ENCODE data around the gene USP47.

Gene USP47

DNA sequence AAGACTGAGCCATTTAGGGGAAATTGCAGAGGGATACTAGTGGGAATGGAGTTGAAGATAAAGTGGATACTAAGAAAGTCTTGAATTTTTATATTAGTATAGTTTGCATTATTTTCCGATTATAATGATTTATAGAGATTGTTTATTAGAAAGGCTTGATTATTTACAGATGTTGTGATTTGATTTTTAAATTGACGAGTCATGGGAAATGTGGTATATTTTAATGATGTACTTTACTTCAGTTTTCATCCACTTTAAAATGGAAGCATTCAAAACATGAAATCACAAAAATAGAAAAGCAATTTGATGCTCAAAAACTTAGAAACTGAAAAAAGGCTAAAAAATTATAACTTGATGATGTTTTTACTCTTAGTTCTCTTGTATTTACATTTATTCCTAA lies 21.2 kb downstream of the USP47 start:
- no peak for DNase-seq (ENCODE audit: extremely low read depth in 1 of 2, low read depth in 1 of 2)

DNA sequence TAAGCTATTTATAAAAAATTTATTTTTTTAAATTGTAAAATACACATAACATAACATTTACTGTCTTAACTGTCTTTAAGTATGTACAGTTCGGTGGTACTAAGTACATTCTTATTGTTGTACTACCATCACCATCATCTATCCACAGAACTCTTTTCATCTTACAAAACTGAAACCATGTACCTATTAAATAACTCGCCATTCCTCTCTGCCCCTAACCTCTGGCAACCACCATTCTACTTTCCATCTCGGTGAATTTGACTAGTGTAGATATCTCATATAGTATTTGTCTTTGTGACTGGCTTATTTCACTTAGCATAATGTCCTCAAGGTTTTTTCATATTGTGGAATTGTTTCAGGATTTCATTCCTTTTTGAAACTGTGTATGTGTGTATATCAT lies 22.6 kb downstream of the USP47 start:
- DNase-seq (ENCODE audit: extremely low read depth in 1 of 2, low read depth in 1 of 2), result no peak

DNA sequence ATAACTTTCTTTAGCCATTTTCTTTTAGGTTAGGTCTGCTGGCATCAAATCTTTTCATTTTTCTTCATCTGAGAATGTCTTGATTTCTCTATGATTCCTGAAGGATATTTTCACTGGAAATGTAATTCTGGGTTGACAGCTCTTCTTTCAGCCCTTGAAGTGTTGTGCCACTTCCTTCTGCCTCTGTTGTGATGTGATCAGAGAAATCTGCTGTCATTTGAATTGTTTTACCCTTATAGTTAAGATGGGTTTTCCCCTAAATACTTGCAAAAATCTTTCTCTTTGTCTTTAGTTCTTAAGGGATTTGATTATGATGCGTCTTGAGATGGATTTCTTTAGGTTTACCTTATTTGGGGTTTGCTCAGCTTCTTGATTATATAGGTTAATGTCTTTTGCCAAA lies 23.0 kb downstream of the USP47 start:
- no peak for DNase-seq (ENCODE audit: extremely low read depth in 1 of 2, low read depth in 1 of 2)

DNA sequence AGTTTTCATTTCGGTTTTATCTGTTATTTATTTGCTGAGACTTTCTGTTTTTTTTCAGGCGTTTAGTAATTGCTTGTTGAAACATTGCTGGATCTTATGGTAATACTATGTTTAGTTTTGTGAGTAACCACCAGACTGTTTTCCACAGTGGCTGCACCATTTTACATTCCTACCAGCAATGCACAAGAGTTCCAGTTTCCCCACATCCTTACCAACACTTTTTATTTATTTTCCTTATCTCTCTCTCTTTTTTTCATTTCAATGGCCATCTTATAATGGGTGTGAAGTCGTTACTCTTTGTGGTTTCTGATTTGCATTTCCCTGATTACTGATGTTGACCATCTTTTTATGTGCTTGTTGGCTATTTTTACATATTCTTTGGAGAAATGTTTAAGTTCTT lies 23.7 kb downstream of the USP47 start:
- no peak for DNase-seq (ENCODE audit: extremely low read depth in 1 of 2, low read depth in 1 of 2)

DNA sequence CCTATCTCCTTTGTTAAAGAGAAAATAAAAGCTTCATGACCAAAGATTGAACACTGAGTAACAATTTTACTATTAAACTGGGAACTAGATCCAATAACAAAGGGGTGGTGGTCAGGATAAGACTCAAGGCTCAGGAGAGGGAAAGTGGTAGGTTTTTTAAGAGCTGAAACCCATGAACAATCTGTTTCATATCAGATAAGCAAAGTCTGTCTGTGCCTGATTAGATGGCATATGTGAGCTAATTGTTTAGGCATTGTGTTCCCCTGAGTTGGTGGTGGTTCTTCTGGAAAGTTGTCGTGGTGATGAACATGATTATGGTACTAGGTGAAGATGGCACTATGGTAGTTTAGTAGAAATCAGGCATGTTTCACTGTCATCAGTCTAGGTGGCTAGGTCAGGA lies 24.4 kb downstream of the USP47 start:
- no peak for DNase-seq (ENCODE audit: extremely low read depth in 1 of 2, low read depth in 1 of 2)

DNA sequence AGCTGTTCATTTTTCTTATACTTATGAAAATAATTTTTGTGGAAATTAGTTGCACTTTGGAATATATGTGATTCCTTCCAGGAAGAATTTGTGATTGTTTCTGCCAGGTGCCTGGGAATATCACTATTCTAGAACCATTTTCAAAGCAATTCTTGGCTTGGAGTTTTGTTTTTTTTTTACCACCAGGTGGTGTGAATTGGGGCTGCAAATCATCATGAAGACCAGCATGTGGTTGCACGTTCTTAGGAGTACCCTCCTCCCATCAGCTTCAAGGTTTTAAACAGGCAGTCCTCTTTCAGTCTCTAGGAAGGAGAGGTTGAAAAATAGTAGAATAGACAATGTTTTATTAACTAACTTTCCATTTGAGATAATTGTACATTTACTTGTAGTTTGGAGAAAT lies 25.9 kb downstream of the USP47 start:
- no peak for DNase-seq (ENCODE audit: extremely low read depth in 1 of 2, low read depth in 1 of 2)

DNA sequence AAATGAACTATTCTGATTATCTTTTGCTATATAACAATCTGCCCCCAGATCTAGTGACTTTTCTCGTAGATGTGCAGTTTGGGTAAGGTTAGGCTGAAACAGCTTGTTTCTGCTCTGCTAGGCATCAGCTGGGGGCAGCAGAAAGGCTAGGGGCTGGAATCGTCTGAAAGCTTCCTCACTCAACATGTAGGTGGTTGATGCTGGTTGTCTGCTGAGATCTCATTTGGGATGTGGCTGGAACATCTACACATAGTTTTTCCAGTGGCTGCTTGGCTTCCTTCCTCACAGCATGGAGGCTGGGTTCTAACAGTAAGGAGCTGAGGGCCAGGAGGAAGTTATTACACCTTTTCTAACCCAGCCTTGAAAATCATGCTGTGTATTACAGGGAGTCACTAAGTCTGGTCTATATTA lies 30.2 kb downstream of the USP47 start:
- DNase-seq (ENCODE audit: extremely low read depth in 1 of 2, low read depth in 1 of 2), result no peak

DNA sequence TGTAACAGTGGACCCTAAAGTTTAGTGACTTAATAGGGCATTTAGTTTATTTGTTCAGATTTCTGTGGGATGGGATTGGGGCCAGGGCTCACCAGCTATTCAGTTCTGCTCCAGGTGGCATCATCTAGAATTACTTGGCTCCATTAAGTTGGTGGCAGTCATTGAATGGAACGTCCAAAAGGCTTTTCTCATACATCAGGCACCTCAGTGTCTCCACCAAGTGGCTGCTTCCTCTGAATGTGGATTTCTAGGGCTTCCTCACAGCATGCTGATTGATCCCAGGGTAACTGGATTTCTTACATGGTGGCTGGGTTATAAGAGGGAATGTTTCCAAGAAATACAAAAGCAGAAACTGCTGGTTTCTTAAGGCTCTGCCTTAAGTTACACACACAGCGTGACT lies 34.7 kb downstream of the USP47 start:
- no peak for DNase-seq (ENCODE audit: extremely low read depth in 1 of 2, low read depth in 1 of 2)

DNA sequence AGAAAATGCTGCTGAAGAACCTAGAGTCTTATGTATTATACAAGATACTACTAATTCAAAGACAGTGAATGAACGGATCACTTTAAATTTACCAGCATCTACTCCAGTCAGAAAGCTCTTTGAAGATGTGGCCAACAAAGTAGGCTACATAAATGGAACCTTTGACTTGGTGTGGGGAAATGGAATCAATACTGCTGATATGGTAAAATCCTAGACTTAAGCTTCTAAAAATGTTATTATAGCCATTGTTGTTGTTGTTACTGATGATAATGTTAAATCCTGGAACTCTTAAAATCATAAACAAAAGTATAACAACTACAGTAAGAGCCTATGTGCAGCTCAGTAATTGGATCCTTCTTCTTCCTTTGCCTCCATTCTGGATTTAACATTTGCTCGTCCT lies 38.4 kb downstream of the USP47 start:
- no peak for DNase-seq (ENCODE audit: extremely low read depth in 1 of 2, low read depth in 1 of 2)

DNA sequence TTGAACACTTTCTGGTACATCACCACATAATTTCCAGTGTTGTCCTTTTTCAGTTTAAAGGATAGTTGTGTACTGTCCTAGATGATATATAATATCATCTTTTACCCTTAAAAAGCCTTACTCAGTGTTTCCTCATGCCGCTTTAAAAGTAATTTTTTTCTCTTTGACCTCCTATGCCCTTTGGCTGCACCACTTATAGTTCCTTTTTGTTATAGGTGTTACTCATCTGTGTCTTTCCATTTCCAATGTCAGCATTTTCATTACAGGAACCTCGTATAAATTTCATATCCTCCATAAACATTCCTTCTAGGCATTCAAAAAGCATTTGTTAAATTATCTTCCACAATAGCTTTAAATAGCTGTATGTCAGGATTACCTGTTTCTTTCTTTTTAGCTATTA lies 40.8 kb downstream of the USP47 start:
- DNase-seq (ENCODE audit: extremely low read depth in 1 of 2, low read depth in 1 of 2), result no peak

DNA sequence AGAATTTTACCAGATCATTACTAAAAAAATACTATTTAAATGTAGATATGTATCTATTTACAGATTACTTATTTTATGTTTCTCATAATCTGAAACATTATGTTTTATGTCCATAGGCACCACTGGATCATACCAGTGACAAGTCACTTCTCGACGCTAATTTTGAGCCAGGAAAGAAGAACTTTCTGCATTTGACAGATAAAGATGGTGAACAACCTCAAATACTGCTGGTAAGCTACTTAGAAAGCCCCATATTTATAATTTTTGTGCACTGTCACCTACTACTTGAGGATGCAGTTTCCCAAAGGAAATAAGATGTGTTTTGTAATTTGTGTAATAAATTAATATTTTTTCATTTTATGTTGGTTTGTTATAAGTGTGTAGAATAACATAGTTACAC lies 42.6 kb downstream of the USP47 start:
- no peak for DNase-seq (ENCODE audit: extremely low read depth in 1 of 2, low read depth in 1 of 2)

DNA sequence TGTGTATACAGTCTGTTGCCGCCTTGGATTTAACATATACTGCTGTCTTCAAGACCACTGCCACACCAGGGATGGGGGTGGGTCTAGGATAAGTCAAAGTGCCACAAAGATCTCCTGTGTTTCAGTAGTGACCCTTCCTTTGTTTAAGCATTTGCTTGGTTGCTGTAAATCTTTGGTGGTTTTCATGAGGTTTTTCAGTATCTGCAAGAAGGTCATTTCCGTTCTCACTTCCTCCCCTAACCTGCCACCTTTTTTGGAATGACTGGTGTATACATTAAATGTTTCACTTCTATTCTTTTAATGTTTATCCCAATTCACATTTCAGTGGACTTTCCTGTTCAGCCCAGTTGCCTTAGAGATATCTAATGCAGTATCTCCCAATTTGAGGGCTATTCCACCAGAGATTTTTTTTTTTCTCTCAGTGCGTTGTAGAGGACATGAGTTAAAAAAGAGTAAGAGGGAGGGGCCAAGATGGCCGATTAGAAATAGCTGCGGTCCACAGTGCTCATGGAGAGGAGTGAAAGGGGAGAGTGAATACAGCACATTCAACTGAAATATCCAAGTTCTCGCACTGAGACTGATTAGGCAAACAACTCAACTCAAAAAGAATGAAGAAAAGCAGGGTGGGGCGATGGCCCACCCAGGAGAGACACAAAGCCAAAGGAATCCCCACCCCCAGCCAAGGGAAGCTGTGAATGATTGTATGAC lies 43.2 kb downstream of the USP47 start:
- no peak for DNase-seq (ENCODE audit: extremely low read depth in 1 of 2, low read depth in 1 of 2)

DNA sequence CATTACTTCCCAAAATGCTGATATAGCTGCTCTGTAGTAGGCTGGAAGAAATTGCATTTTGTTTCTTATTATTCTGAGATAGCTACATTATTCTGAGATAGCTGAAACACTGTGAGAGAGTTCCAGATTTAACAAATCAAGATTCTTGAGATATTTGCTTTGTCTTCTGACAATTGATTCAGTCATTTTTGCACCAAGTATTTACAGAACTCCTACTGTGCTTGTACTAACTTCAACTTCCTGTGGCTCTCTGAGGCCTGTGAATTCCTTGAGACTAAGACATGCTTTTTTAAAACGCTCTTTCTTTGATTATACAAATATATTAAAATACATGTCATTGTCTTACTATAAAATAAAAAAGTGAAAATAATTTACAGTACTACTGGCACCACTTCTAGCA lies 52.7 kb downstream of the USP47 start:
- no peak for DNase-seq (ENCODE audit: extremely low read depth in 1 of 2, low read depth in 1 of 2)

DNA sequence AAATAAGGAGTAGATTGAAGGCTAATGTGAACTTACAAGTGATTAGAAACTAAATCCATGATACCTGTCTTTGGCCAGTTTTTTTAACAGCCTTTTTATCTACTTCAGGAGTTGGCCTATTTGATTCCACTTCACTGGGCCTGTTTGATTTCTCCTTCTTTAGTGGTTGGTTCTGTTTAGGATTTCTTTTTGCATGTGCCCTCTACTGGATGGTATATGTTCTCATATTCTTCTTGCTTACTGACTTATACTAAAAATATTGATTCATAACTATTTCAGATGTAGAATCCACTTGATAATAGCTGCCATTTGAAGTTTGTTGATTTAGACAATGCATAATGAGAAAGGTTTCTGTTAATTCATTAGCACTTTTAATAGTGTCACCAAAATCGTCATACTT lies 53.9 kb downstream of the USP47 start:
- no peak for DNase-seq (ENCODE audit: extremely low read depth in 1 of 2, low read depth in 1 of 2)

DNA sequence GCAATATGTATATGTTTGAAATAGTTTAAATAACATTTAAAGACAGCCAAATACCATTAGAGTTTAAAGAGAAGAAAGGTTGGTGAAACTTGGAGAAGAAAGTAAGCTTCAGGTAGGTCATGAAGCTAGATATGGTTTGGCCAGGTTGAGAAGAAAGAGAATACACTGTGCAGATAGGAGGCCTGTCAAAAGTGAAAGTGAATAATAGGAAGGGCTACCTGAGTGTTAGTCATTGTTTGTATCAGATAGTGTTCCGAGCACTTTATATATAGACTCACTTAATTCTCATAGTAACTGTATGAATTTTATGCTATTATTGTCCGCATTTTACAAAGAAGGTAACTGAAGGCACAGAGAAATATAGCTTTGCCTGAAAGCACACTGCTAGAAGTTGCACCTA lies 56.9 kb downstream of the USP47 start:
- DNase-seq (ENCODE audit: extremely low read depth in 1 of 2, low read depth in 1 of 2), result no peak

DNA sequence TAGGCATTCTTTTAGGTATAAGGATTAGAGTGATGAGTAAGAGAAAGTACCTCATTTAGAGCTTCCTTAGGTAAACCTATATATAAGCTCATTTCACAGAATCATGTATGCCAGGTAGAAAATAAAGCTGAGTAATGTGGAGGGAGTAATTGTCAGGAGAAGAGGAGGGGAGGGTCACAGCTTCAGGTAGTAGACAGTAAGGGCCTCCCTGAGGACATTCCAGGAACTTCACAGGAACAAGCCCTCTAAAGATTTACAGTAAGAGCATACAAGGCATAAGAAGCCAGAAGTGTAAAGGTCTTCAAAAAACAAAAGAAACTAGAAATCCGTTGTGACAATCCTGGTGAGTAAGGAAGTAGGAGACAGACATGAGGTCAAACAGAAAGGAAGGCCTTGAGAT lies 57.6 kb downstream of the USP47 start:
- DNase-seq (ENCODE audit: extremely low read depth in 1 of 2, low read depth in 1 of 2), result no peak

DNA sequence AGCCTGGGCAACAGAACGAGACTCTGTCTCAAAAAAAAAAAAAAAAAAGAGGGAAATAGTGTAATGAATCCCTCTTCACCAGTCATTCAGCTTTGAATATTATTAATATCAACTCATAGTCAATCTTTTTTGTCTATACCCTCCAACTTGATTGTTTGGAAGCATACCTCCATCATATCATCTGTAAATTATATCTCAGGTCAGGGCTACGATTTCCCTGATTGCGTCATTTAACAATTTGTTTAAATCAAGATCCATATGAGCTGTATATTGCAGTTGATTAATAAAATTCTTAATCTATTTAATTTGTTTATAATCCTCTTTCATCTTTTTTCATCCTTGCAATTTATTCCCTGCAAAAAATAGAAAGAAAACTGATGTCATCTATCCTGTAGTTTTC lies 60.2 kb downstream of the USP47 start:
- DNase-seq (ENCODE audit: extremely low read depth in 1 of 2, low read depth in 1 of 2), result no peak

DNA sequence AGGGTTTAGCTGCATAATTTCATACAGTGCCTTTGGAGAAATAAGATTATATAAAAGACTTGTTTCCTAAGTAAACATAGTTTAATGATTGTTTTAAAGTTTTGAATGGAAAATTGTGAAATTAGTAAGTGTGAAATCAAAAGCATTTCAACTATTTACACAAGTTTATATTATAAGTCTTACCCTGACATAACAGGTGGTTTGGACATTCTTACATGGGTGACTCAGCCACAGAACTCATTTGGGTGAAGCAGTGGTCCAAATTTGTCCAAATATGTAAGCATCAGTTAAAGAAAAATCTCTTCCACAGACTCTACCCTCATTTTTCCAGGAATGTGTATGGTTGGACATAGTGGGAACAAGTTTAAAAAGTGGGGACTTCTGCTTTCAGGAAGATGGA lies 68.0 kb downstream of the USP47 start:
- DNase-seq (ENCODE audit: extremely low read depth in 1 of 2, low read depth in 1 of 2), result no peak

DNA sequence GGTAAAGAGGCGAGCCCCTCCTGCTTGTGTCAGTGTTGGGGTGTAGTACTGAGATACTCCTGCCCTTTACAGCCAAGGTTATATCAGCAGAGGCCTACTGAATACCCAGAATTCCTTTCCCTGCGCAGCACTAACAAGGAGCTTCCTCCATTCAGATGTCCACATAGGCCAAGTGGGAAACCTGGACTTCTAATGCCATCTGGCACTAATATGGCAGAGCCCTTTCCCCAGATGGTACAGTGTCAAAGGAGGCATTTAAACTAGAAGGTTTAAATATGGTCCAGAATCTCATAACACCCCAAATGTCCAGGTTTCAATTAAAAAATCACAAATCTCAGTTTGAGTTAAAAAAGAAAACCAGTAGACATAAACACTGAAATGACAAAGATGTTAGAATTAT lies 68.8 kb downstream of the USP47 start:
- DNase-seq (ENCODE audit: extremely low read depth in 1 of 2, low read depth in 1 of 2), result no peak

DNA sequence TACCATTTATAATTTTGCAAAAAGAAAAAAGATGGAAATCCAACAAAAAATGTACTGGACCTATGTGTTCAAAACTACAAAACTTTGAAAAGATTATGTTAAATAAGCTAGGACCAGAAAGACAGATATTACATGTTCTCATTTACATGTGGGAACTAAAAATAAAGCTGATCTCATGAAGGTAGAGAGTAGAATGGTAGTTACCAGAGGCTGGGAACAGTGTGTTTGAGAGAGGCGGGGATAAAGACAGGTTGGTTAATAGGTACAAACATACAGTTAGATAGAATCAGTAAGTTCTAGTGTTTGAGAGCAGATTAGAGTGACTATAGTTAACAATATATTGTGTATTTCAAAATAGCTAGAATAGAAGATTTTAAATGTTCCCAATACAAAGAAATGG lies 71.6 kb downstream of the USP47 start:
- no peak for DNase-seq (ENCODE audit: extremely low read depth in 1 of 2, low read depth in 1 of 2)

DNA sequence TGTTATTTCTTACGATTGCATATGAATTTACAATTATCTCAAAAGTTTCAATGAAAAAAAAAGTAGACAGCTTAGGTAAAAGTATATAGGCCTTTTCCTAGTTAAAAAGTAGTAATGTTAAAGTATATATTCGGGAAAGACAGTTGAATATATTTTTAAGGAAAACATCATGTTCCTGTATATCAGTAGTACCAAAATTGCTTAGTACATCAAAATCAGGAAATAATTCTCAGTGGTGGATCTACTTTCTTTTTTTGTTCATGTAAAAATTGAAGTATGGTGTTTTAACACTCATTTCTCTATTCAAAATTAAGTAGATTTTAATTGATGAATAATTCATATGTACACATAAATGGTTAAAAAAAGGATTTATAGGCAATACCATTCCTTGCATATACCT lies 73.9 kb downstream of the USP47 start:
- no peak for DNase-seq (ENCODE audit: extremely low read depth in 1 of 2, low read depth in 1 of 2)

DNA sequence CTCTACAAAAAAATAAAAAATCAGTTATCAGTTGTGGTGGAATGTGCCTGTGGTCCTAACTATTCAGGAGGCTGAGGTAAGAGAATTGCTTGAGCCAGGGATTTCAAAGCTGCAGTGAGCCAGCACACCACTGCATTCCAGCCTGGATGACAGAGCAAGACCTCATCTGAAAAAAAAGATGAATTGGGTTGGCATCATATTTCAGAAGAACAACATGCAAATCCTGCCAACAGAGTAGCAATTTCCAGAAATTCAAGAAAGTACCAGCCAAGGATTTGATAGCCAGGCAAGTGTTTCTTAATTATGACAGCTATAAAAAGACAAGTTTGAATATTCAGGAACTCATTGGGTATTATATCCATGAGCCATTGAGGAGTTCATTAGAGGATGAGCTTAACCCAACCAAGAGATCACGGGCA lies 75.2 kb downstream of the USP47 start:
- DNase-seq (ENCODE audit: extremely low read depth in 1 of 2, low read depth in 1 of 2), result no peak

DNA sequence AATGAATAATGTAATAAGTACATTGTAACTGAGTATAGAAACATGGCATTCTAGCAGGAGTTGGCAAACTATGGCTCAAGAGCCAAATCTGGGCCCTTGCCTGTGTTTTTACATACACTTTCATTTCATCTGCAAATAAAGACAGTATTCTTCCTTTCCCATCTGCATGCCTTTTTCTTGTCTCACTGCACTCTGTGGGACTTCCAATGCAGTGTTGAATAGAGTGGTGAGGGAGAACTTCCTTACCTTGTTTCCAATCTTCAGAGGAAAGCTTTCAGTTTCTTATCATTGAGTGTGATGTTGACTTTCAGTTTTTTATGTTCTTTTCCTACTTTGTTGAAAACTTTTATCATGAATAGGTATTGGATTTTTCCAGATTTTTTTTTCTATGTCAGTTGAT lies 82.1 kb downstream of the USP47 start:
- DNase-seq (ENCODE audit: extremely low read depth in 1 of 2, low read depth in 1 of 2), result no peak

DNA sequence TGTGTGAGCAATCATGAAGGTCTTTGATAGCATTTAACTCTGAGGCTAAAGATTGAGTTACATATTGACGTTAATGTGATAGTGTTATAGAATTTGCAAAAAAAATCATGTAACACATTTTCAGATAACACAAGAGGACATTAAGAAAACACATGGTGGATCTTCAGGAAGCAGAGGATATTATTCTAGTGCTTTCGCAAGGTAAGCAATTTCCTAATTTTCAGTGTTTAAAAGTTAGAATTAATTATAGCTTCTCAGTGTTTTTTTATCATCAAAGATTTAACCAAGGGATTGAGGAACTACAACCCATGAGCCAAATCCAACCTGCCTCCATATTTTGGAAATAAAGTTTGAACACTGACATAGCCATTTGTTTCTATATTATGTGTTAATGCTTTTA lies 88.1 kb downstream of the USP47 start:
- no peak for DNase-seq (ENCODE audit: extremely low read depth in 1 of 2, low read depth in 1 of 2)
